Inflammatory macrophage (primary cell): Measurements from ENCODE around the gene TMEM229B.

Experiments
- DNase-seq, 2 donors: peaks; one replicate each; pipeline ENCODE4 v3.0.0-alpha.2; 2020 to 2022

The TMEM229B gene

GRCh38 chr14:67514650-67515385, 26.3 kb upstream of the TMEM229B start:
- DNase-seq, result peak; percentile 27 to 45

- no peak for DNase-seq
Measured at GRCh38 chr14:67514203-67514607, 25.7 kb upstream of the TMEM229B start.

- DNase-seq, result no peak
Measured at GRCh38 chr14:67513631-67514108, 25.1 kb upstream of the TMEM229B start.

GRCh38 chr14:67512463-67513310, 24.2 kb upstream of the TMEM229B start:
- DNase-seq, result peak in 1 of 2 donors; percentile 8

GRCh38 chr14:67510836-67511235, 22.3 kb upstream of the TMEM229B start:
- no peak for DNase-seq

- no peak for DNase-seq
Measured at GRCh38 chr14:67510121-67510520, 21.6 kb upstream of the TMEM229B start.

GRCh38 chr14:67508956-67509355, 20.4 kb upstream of the TMEM229B start:
- DNase-seq, result peak; percentile 53 to 82

- no peak for DNase-seq
Measured at GRCh38 chr14:67505254-67505653, 16.7 kb upstream of the TMEM229B start.

- no peak for DNase-seq
Measured at GRCh38 chr14:67503331-67503730, 14.8 kb upstream of the TMEM229B start.

GRCh38 chr14:67502867-67503266, 14.3 kb upstream of the TMEM229B start:
- peak in 1 of 2 donors; percentile 28 for DNase-seq

- no peak for DNase-seq
Measured at GRCh38 chr14:67501670-67502069, 13.1 kb upstream of the TMEM229B start.

GRCh38 chr14:67500981-67501380, 12.5 kb upstream of the TMEM229B start:
- DNase-seq, result no peak

GRCh38 chr14:67497716-67498115, 9.2 kb upstream of the TMEM229B start:
- no peak for DNase-seq

- DNase-seq, result no peak
Measured at GRCh38 chr14:67497216-67497615, 8.7 kb upstream of the TMEM229B start.

GRCh38 chr14:67495827-67496226, 7.3 kb upstream of the TMEM229B start:
- no peak for DNase-seq

- no peak for DNase-seq
Measured at GRCh38 chr14:67493092-67493717, 4.7 kb upstream of the TMEM229B start.

- DNase-seq, result no peak
Measured at GRCh38 chr14:67492538-67492937, 4.0 kb upstream of the TMEM229B start.

GRCh38 chr14:67491741-67492507, 3.4 kb upstream of the TMEM229B start:
- no peak for DNase-seq

GRCh38 chr14:67491285-67491684, 2.8 kb upstream of the TMEM229B start:
- no peak for DNase-seq

GRCh38 chr14:67490196-67490595, 1.7 kb upstream of the TMEM229B start:
- peak; percentile 48 to 58 for DNase-seq

GRCh38 chr14:67487332-67487731, 1.2 kb downstream of the TMEM229B start:
- DNase-seq, result no peak

GRCh38 chr14:67486890-67487289, 1.6 kb downstream of the TMEM229B start:
- DNase-seq, result no peak
